B cell (primary cell): ENCODE measurements around the gene PLCB4. TPM values are rescaled to one million over a fixed set of nuclear protein-coding genes. Genes with fewer than 3 reads are reported as not detected.

Source experiments
- ATAC-seq: fragments of 200-7000 bp; cut with Tn5 transposase; one replicate; pipeline ENCODE4 v1.10.0; 2021; ENCODE audit warnings: low read depth, mild to moderate bottlenecking, moderate number of reproducible peaks, moderate library complexity
- CTCF ChIA-PET: fragments of 350-600 bp; sonication (Branson Sonifier 250); formaldehyde crosslinking; loops from one replicate; lab custom pipeline; 2021; ENCODE audit warnings: antibody characterized with exemption, inconsistent platforms; lab: Charles Lee
- POLR2A ChIA-PET: fragments of 350-600 bp; sonication (Branson Sonifier 250); formaldehyde crosslinking; loops from one replicate; lab custom pipeline; 2021; ENCODE audit warnings: antibody characterized with exemption; lab: Charles Lee
- DNase-seq: peaks from one replicate; pipeline ENCODE4 v3.0.0; 2013
- H2AFZ ChIP-seq: 2 replicates; pipeline ENCODE4 v1.6.1; 2012; ENCODE audit warnings: mild to moderate bottlenecking, low read depth, low read length; ENCODE audit not compliant: insufficient read depth, poor library complexity, severe bottlenecking
- H3K27ac ChIP-seq, 2 donors: 1 replicate in 1 of 2; 2 replicates in 1 of 2; pipeline ENCODE4 v1.5.1; 2012 to 2013; ENCODE audit warnings: low read length in 2 of 2, mild to moderate bottlenecking in 2 of 2, moderate library complexity in 1 of 2
- H3K27me3 ChIP-seq, 4 experiments: fragments of 200-600 bp in 1 of 4; sonication (generic) in 1 of 4; replicated peaks in 1 of 4; 1 replicate in 2 of 4; 2 replicates in 2 of 4; pipeline versions ENCODE4 v1.6.1 to v1.7.0; 2013 to 2016; ENCODE audit warnings: low read length in 3 of 4, mild to moderate bottlenecking in 2 of 4, mixed read lengths in 1 of 4, moderate library complexity in 1 of 4; ENCODE audit not compliant: insufficient read depth in 4 of 4, control insufficient read depth in 3 of 4; ENCODE audit errors: control extremely low read depth in 1 of 4
- H3K36me3 ChIP-seq, 2 experiments: replicated peaks in 1 of 2; 1 replicate in 1 of 2; 2 replicates in 1 of 2; pipeline versions ENCODE4 v1.6.1 to v1.7.1; 2013; ENCODE audit warnings: low read length in 1 of 2; ENCODE audit not compliant: insufficient read depth in 2 of 2, control insufficient read depth in 1 of 2; ENCODE audit errors: control extremely low read depth in 1 of 2, extremely low read depth in 1 of 2
- H3K4me1 ChIP-seq, 2 donors: fragments of 200-600 bp in 1 of 2; sonication (generic) in 1 of 2; 1 replicate in 1 of 2; 2 replicates in 1 of 2; pipeline versions ENCODE4 v1.5.1 to v1.6.1; 2013 to 2017; ENCODE audit warnings: low read length in 2 of 2; ENCODE audit not compliant: control insufficient read depth in 2 of 2, insufficient read depth in 2 of 2
- H3K4me2 ChIP-seq: replicated peaks from 2 replicates; pipeline ENCODE3; 2012; ENCODE audit warnings: mild to moderate bottlenecking, low read depth, low read length; ENCODE audit not compliant: poor library complexity, severe bottlenecking
- H3K4me3 ChIP-seq, 5 experiments: fragments of 200-600 bp in 1 of 5; sonication (generic) in 1 of 5; 1 replicate in 3 of 5; 2 replicates in 2 of 5; pipeline versions ENCODE4 v1.5.1 to v1.7.0; 2011 to 2016; ENCODE audit warnings: low read length in 4 of 5, mild to moderate bottlenecking in 4 of 5, low read depth in 2 of 5, control low read depth in 1 of 5, moderate library complexity in 1 of 5; ENCODE audit not compliant: insufficient read depth in 1 of 5; ENCODE audit errors: control extremely low read depth in 1 of 5, extremely low read depth in 1 of 5
- H3K79me2 ChIP-seq: fragments of 200-600 bp; sonication (generic); one replicate; pipeline ENCODE4 v1.6.0; 2016; ENCODE audit warnings: low read length; ENCODE audit not compliant: control insufficient read depth, insufficient read depth
- H3K9ac ChIP-seq: fragments of 200-600 bp; sonication (generic); 2 replicates; pipeline ENCODE4 v1.6.1; 2017; ENCODE audit warnings: mild to moderate bottlenecking, low read length, moderate library complexity
- H3K9me3 ChIP-seq, 3 donors: one replicate each; pipeline versions ENCODE4 v1.6.1 to v1.7.1; 2013; ENCODE audit warnings: low read length in 2 of 3; ENCODE audit not compliant: control insufficient read depth in 2 of 3, insufficient read depth in 1 of 3; ENCODE audit errors: control extremely low read depth in 1 of 3
- H4K20me1 ChIP-seq: 2 replicates; pipeline ENCODE4 v1.6.0; 2012; ENCODE audit warnings: mild to moderate bottlenecking, low read length; ENCODE audit not compliant: insufficient read depth, control insufficient read depth, poor library complexity, severe bottlenecking
- H3K27ac Mint-ChIP-seq: one replicate; pipeline ENCODE4 v1.8.0; 2021; ENCODE audit warnings: mixed read lengths
- H3K27me3 Mint-ChIP-seq: one replicate; pipeline ENCODE4 v1.8.0; 2021; ENCODE audit warnings: mixed read lengths
- H3K4me1 Mint-ChIP-seq: one replicate; pipeline ENCODE4 v1.8.0; 2021; ENCODE audit warnings: mixed read lengths
- H3K4me3 Mint-ChIP-seq: one replicate; pipeline ENCODE4 v1.8.0; 2021; ENCODE audit warnings: mixed read lengths
- H3K9me3 Mint-ChIP-seq: one replicate; pipeline ENCODE4 v1.8.0; 2022; ENCODE audit warnings: mixed read lengths; ENCODE audit not compliant: insufficient read depth
- CTCF ChIP-seq: fragments of 200-600 bp; IDR thresholded peaks from one replicate; pipeline ENCODE4 v1.8.0; 2022; ENCODE audit warnings: antibody characterized with exemption, mild to moderate bottlenecking
- EZH2 ChIP-seq: IDR thresholded peaks from 2 replicates; pipeline ENCODE4 v1.6.1; 2012; ENCODE audit warnings: borderline replicate concordance, low read depth, mild to moderate bottlenecking, moderate library complexity, low read length; ENCODE audit not compliant: insufficient read depth, poor library complexity, severe bottlenecking
- WGBS: methylation state at CpG from one replicate; pipeline ENCODE4 v1.1.5; 2013; ENCODE audit warnings: missing lambda C conversion rate; ENCODE audit not compliant: insufficient coverage; 5-methylcytosine and 5-hydroxymethylcytosine counted together
- intact Hi-C: fragments of 100-400 bp; cut with micrococcal nuclease; formaldehyde crosslinking; loops from one replicate; pipeline ENCODE4 v1.10.0; 2022
- polyA plus RNA-seq: library from polyadenylated mRNA; depleted of rRNA; stranded (reverse); fragments of >200 nt; gene quantifications from 2 replicates; pipeline ENCODE4 v1.2.3, GENCODE V29; 2012
- total RNA-seq, 2 donors: library from RNA; stranded (reverse); fragments of 120-200 nt in 1 of 2; gene quantifications; 1 replicate in 1 of 2; 2 replicates in 1 of 2; pipeline versions ENCODE4 v1.2.3 to v1.2.4, GENCODE V29; 2013 to 2022

Gene PLCB4
- total and polyA plus RNA-seq, 2 donors (not counting 1 experiment from before 2014, with no cell fraction given): not detected

GRCh38 chr20:9093218-9093957 is 24.5 kb downstream of the PLCB4 start:
- Mint-ChIP-seq H3K27ac (no peak overlapping the region), H3K4me3 (no peak overlapping the region), H3K9me3 (no peaks in the 10 kb centered on the region), H3K27me3 (no peaks in the 10 kb centered on the region), H3K4me1 (no peaks in the 10 kb centered on the region)
- H3K9me3 ChIP-seq: no peaks in the 10 kb centered on the region
- POLR2A ChIA-PET: no interaction called here
- no peaks in the 10 kb centered on the region for H3K79me2 ChIP-seq
- H3K4me2 ChIP-seq: no peak overlapping the region
- H3K9ac ChIP-seq: no peak overlapping the region
- no peak overlapping the region for H3K4me3 ChIP-seq
- ATAC-seq: no peak
- intact Hi-C loops: no loop called here
- no peak overlapping the region for H2AFZ ChIP-seq
- no peaks in the 10 kb centered on the region for H3K36me3 ChIP-seq
- no peaks in the 10 kb centered on the region for H3K27me3 ChIP-seq
- WGBS: 94% methylated on average over 4 of the region's 8 CpGs
- H3K4me1 ChIP-seq: no peaks in the 10 kb centered on the region
- CTCF ChIA-PET: no interaction called here
- H3K27ac ChIP-seq: no peak overlapping the region
- TF ChIP-seq EZH2 (no peak), CTCF (no peak)
- no peak for DNase-seq
- H4K20me1 ChIP-seq: no peaks in the 10 kb centered on the region

GRCh38 chr20:9099372-9099771 is 30.5 kb downstream of the PLCB4 start:
- ChIA-PET CTCF (no interaction called here), POLR2A (no interaction called here)
- Histone ChIP-seq H3K27me3 (no peaks in the 10 kb centered on the region), H3K36me3 (no peaks in the 10 kb centered on the region), H3K79me2 (no peaks in the 10 kb centered on the region), H3K4me2 (no peak overlapping the region), H3K9me3 (no peaks in the 10 kb centered on the region), H3K4me1 (no peaks in the 10 kb centered on the region), H2AFZ (no peak overlapping the region), H3K9ac (no peak overlapping the region), H3K4me3 (no peak overlapping the region), H3K27ac (no peak overlapping the region), H4K20me1 (no peaks in the 10 kb centered on the region)
- TF ChIP-seq CTCF: no peak
- no peak for TF ChIP-seq EZH2
- no CpG with 5 or more reads among the region's 2 CpGs for WGBS
- DNase-seq (no peak), ATAC-seq (no peak)
- Mint-ChIP-seq H3K27me3 (no peaks in the 10 kb centered on the region), H3K27ac (no peak overlapping the region), H3K4me3 (no peak overlapping the region), H3K4me1 (no peaks in the 10 kb centered on the region), H3K9me3 (no peaks in the 10 kb centered on the region)
- intact Hi-C loops: no loop called here
